PC-9 (cell line): Measurements from ENCODE around the gene INSYN2A.

Source experiments
- CTCF ChIP-seq: fragments of 200-600 bp; sonication (generic); conservative IDR thresholded peaks from 2 replicates; pipeline ENCODE4 v1.6.1; 2017; ENCODE audit warnings: mixed run types, antibody characterized with exemption, mild to moderate bottlenecking, moderate library complexity
- EZH2 ChIP-seq: fragments of 200-600 bp; sonication (generic); IDR thresholded peaks from 2 replicates; pipeline ENCODE4 v1.8.0; 2017; ENCODE audit warnings: antibody characterized with exemption, low read depth

GRCh38 chr10:127243490-127244272 lies 47.3 kb upstream of the INSYN2A start:
- TF ChIP-seq CTCF (peak; percentile 50), EZH2 (no peak)
